HL-60 (cell line): ENCODE measurements around the gene PXMP4.

Experiments used
- DNase-seq, 2 experiments: peaks; one replicate each; pipeline ENCODE4 v3.0.0-alpha.2; 2010 to 2020; ENCODE audit warnings: low read depth in 1 of 2, low spot score in 1 of 2
- H3K27ac ChIP-seq: fragments of 250-450 bp; sonication (Bioruptor Pico); replicated peaks from 2 replicates; pipeline ENCODE4 v1.5.1; 2020; ENCODE audit warnings: mild to moderate bottlenecking, moderate library complexity
- H3K27me3 ChIP-seq: fragments of 250-450 bp; sonication (Bioruptor Pico); 2 replicates; pipeline ENCODE4 v1.5.1; 2021; ENCODE audit warnings: mild to moderate bottlenecking, moderate library complexity; ENCODE audit not compliant: insufficient read depth, poor library complexity, severe bottlenecking
- H3K4me3 ChIP-seq: replicated peaks from 2 replicates; pipeline ENCODE4 v1.5.1; 2011; ENCODE audit warnings: mild to moderate bottlenecking, control low read depth, low read length; ENCODE audit not compliant: insufficient read depth
- GABPA ChIP-seq: IDR thresholded peaks from 2 replicates; pipeline ENCODE4 v1.6.1; 2012; ENCODE audit warnings: low read depth
- POLR2AphosphoS5 ChIP-seq: IDR thresholded peaks from 2 replicates; pipeline ENCODE4 v1.6.1; 2012; ENCODE audit warnings: low read depth
- SPI1 ChIP-seq: IDR thresholded peaks from 2 replicates; pipeline ENCODE4 v1.6.1; 2012; ENCODE audit warnings: low read depth, mild to moderate bottlenecking, borderline replicate concordance
- TF ChIP-seq, protein P1 (sequence below): IDR thresholded peaks from one replicate; pipeline ENCODE4 v1.5.1; 2011; ENCODE audit warnings: low read length, control low read depth, inconsistent platforms; ENCODE audit not compliant: insufficient read depth
- TF ChIP-seq, protein P2 (sequence below): IDR thresholded peaks from 2 replicates; pipeline ENCODE4 v1.6.1; 2012; ENCODE audit warnings: low read depth; ENCODE audit not compliant: insufficient replicate concordance

Gene PXMP4

DNA sequence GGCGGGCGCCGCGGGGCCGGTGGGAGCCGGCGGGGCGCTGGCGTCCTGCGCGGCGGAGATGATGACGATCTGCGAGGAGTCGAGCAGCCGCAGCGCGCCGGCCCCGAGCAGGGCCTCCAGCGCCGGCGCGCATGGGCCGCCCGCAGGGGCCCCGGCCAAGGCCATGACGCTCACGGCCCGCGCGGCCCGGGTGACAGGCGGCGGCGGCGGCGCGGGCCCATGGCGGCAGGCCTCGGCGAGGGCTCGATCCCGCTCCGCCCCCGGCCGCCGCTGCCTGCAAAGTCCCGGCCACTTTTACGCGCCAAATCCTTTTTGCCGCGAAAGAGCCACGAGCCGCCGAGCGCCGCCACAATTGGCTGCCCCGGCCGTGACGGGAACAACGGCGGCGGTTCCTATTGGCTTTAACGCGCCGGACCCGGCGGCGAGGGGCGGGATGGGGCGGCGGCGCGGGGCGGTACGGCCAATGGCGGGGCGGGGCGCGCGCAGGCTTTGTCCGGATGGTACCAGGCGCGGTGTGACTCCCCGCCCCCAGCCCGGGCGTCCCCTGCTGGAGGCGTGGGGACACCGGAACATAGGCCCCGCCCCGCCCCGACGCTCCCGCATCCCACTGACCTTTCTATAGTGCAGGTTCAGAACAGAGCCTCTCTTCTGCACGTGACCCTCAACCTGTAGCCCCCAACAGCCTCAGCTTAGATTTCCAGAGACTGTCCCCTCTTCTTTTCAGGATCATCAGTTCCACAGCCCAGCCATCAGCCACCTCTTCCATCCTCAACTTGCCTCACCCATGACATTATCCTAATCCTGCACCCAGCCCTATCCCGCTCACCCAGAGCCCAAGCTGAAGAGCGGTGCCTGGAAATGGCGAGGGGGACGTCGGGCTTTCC lies 33.8 kb downstream of the PXMP4 start, which contains the start of gene E2F1:
TSS of gene E2F1 (minus strand) at position 286 of the 884 bp plus-strand sequence. CDS start at position 165, 121 bp downstream.
- peak; percentile 60; the same call in 1 of the 2 replicates for TF ChIP-seq POLR2AphosphoS5
- no peak for TF ChIP-seq SPI1
- Histone ChIP-seq H3K27ac (peak within 1 kb of the TSS; percentile 62), H3K27me3 (no peaks in the 10 kb centered on the region), H3K4me3 (peak within 1 kb of the TSS; percentile 75)
- DNase-seq = peak; percentile 74 to 96

DNA sequence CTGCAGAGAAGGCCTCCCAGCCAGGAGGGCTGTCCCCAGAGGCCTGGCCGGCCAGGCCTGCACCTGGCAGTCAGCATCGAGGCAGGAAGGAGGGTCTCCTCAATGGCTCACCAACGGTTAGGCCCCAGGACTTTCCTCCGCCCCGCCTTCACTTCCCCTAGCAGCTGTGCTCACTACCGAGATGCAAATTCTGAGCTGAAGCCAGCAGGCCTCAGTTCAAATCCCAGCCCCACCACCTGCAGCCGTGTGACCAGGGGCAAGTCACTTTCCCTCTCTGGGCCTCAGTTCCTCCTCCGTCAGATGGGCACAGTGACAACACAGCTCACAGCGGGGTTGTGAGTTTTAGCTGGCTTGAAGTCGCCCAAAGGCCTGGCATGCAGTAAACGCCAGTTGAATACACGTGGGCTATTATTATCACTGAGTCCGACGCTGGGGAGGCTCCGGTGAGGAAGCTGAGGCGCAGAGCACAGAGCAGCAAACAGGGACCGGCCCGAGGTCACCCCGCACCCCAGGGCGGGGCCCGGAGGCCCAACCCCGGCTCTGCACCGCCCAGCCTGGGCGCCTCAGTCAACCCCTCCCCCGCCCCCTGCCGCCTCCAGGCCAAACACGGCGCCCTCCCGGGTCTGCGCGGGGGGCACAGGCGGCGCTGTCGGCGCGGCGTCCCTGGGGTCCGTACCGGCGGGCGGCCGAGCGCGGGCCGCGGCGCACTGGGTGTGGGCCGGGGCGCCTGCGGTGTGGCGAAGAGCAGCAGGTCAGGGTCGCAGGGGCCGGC lies 34.6 kb downstream of the PXMP4 start:
- peak; percentile 61 to 82 for DNase-seq
- H3K27ac ChIP-seq = peak overlapping the region; percentile 62

DNA sequence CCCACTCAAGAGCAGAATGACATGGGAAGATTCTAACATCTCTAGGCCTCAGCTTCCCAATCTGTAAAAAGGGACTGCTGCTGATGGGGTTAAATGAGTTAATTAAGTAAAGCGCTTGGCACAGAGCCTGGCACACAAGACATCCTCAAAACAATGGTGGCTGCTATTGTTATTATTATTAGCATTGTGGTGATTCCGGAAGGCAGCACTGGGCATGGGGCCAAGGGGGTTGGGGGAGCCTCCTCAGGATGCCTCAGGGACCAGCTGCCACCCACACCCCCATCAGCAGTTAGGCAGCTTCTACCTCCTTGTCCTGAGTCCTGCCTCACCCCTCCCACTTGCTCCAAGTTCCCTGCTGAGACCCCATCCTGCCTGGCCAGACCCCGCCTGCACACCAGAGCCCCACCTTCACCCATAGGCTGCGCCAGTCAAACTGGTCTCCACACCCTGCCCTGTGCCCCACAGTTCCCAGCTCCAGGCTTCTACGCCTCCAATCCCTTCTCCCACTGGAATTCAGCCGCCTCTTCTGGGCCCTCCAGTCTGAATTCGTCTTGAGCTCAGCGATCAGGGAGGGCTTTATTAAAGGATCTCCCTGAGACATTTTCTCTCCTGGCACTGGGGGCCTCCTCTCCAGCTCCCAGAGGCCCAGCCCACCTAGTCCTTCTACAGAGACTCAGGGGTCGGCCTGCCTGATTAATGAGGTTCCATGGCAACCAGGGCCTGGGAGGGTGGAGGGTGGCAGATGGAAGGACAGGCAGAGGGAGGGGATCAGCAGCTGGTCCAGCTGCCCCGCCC lies 35.4 kb downstream of the PXMP4 start:
- Histone ChIP-seq H3K4me3 (peak overlapping the region; percentile 75), H3K27ac (peak overlapping the region; percentile 62), H3K27me3 (no peaks in the 10 kb centered on the region)
- no peak for DNase-seq
- TF ChIP-seq POLR2AphosphoS5 = 0 out of 2 replicates have a peak, but pooled peaks have one; percentile 18
- TF ChIP-seq SPI1 = no peak

More for the DNA sequence above, 34.6 kb downstream of the PXMP4 start:
- Histone ChIP-seq H3K4me3 (peak overlapping the region; percentile 75), H3K27me3 (no peaks in the 10 kb centered on the region)
- TF ChIP-seq, protein P1, sequence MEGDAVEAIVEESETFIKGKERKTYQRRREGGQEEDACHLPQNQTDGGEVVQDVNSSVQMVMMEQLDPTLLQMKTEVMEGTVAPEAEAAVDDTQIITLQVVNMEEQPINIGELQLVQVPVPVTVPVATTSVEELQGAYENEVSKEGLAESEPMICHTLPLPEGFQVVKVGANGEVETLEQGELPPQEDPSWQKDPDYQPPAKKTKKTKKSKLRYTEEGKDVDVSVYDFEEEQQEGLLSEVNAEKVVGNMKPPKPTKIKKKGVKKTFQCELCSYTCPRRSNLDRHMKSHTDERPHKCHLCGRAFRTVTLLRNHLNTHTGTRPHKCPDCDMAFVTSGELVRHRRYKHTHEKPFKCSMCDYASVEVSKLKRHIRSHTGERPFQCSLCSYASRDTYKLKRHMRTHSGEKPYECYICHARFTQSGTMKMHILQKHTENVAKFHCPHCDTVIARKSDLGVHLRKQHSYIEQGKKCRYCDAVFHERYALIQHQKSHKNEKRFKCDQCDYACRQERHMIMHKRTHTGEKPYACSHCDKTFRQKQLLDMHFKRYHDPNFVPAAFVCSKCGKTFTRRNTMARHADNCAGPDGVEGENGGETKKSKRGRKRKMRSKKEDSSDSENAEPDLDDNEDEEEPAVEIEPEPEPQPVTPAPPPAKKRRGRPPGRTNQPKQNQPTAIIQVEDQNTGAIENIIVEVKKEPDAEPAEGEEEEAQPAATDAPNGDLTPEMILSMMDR = no peak
- peak; percentile 28; the same call in 1 of the 2 replicates for TF ChIP-seq SPI1

DNA sequence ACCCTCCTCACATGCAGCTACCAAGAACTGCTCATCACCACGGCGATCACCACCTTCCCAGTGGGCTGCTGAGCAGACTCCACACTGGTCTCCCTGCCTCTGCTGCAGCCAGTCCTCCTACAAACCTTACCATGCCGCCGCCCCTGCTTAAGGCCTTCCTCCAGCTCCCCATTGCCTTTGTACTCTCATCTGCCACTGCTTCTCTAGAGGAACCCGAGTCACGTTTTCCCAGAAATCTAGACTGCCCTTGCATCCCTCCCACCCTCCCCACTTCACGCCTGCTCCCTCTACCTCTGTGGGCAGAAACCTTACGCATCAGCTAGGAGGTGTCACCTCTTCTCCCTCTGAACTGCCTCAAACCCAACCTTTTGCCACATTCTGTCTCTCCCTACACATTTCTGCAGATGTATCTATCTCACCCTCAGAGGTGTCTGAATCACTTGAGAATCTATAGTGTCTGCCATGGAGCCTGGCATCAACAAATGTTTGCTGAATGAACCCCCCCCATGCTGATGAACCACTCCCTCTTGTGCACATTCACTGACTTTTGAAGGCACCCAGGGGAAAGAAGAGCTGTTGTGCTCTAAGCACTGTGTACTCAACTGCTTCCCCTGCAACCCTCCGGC lies 38.3 kb downstream of the PXMP4 start:
- Histone ChIP-seq H3K27ac (no peak overlapping the region), H3K27me3 (no peaks in the 10 kb centered on the region), H3K4me3 (no peak overlapping the region)
- DNase-seq = no peak
- TF ChIP-seq SPI1 (no peak), POLR2AphosphoS5 (no peak), GABPA (no peak)
- TF ChIP-seq, protein P2, sequence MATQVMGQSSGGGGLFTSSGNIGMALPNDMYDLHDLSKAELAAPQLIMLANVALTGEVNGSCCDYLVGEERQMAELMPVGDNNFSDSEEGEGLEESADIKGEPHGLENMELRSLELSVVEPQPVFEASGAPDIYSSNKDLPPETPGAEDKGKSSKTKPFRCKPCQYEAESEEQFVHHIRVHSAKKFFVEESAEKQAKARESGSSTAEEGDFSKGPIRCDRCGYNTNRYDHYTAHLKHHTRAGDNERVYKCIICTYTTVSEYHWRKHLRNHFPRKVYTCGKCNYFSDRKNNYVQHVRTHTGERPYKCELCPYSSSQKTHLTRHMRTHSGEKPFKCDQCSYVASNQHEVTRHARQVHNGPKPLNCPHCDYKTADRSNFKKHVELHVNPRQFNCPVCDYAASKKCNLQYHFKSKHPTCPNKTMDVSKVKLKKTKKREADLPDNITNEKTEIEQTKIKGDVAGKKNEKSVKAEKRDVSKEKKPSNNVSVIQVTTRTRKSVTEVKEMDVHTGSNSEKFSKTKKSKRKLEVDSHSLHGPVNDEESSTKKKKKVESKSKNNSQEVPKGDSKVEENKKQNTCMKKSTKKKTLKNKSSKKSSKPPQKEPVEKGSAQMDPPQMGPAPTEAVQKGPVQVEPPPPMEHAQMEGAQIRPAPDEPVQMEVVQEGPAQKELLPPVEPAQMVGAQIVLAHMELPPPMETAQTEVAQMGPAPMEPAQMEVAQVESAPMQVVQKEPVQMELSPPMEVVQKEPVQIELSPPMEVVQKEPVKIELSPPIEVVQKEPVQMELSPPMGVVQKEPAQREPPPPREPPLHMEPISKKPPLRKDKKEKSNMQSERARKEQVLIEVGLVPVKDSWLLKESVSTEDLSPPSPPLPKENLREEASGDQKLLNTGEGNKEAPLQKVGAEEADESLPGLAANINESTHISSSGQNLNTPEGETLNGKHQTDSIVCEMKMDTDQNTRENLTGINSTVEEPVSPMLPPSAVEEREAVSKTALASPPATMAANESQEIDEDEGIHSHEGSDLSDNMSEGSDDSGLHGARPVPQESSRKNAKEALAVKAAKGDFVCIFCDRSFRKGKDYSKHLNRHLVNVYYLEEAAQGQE = no peak
- TF ChIP-seq, protein P1 = no peak
